Nephron progenitor cell (in vitro differentiated cells): Measurements from ENCODE around the gene AGBL4.

ENCODE experiments used
- DNase-seq: peaks from one replicate; pipeline ENCODE4 v3.0.0; 2021
- H3K27ac Mint-ChIP-seq: 2 replicates; pipeline ENCODE4 v1.8.0; 2021; ENCODE audit warnings: mild to moderate bottlenecking, moderate library complexity, mixed read lengths
- H3K27me3 Mint-ChIP-seq: 2 replicates; pipeline ENCODE4 v1.8.0; 2021; ENCODE audit warnings: mild to moderate bottlenecking, low read depth, mixed read lengths; ENCODE audit not compliant: poor library complexity
- H3K36me3 Mint-ChIP-seq: 2 replicates; pipeline ENCODE4 v1.8.0; 2021; ENCODE audit warnings: low read depth, mixed read lengths
- H3K4me1 Mint-ChIP-seq: 2 replicates; pipeline ENCODE4 v1.8.0; 2021; ENCODE audit warnings: mixed read lengths
- H3K4me3 Mint-ChIP-seq: 2 replicates; pipeline ENCODE4 v1.8.0; 2021; ENCODE audit warnings: mild to moderate bottlenecking, moderate library complexity, mixed read lengths
- H3K9me3 Mint-ChIP-seq: 2 replicates; pipeline ENCODE4 v1.8.0; 2021; ENCODE audit warnings: mild to moderate bottlenecking, moderate library complexity, mixed read lengths
- TF ChIP-seq, protein P1 (sequence below): fragments of 200-600 bp; sonication (generic); IDR thresholded peaks from 2 replicates; pipeline ENCODE4 v1.5.0; 2021; ENCODE audit warnings: antibody characterized with exemption

AGBL4 gene

DNA sequence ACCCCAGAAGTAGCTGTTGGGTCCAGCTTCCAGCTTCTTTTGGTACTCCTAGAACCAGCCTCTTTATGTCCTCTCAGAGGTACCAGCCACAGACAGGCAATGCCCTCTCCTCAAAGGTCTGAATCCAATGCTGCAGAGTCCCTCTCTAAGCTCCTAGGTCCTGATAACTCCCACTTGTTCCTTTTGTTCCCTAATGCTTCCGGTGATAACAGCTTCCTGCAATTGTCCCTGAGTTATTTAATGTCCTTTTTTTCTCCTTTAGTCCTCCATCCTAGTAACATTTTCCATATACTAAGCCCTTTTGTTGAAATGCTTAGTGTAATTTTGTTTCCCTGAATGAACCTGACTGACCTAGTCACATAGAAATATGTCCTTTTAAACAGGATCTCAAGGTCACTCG, 1045.3 kb downstream of the AGBL4 start:
- no peak for DNase-seq
- peaks cover 44% of the 10 kb centered on the region for H3K9me3 Mint-ChIP-seq
- no peak overlapping the region for H3K27ac Mint-ChIP-seq
- no peaks in the 10 kb centered on the region for H3K4me1 Mint-ChIP-seq
- H3K36me3 Mint-ChIP-seq, result no peaks in the 10 kb centered on the region
- peaks cover 5% of the 10 kb centered on the region for H3K27me3 Mint-ChIP-seq
- H3K4me3 Mint-ChIP-seq, result no peak overlapping the region
- TF ChIP-seq, protein P1, sequence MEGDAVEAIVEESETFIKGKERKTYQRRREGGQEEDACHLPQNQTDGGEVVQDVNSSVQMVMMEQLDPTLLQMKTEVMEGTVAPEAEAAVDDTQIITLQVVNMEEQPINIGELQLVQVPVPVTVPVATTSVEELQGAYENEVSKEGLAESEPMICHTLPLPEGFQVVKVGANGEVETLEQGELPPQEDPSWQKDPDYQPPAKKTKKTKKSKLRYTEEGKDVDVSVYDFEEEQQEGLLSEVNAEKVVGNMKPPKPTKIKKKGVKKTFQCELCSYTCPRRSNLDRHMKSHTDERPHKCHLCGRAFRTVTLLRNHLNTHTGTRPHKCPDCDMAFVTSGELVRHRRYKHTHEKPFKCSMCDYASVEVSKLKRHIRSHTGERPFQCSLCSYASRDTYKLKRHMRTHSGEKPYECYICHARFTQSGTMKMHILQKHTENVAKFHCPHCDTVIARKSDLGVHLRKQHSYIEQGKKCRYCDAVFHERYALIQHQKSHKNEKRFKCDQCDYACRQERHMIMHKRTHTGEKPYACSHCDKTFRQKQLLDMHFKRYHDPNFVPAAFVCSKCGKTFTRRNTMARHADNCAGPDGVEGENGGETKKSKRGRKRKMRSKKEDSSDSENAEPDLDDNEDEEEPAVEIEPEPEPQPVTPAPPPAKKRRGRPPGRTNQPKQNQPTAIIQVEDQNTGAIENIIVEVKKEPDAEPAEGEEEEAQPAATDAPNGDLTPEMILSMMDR, result no peak

DNA sequence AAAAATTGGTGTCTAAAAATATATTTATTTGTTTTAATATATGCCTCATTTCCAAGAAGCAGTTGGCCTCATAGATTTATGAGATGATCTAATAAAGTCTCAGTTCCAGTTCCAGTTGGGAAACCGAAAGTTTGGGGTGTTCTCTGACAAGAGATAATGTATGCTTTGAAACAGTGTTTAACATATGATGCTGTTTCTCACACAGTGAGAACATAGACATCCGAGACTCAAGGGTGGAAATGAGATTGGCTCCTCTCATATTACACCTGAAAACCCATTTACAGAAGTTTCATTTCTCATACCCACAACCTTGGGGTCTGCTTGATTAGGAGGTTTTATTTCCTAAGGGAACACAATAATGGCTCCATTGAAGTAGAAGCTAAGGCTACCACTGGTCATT, 1046.5 kb downstream of the AGBL4 start:
- H3K27me3 Mint-ChIP-seq, result peaks cover 5% of the 10 kb centered on the region
- peaks cover 39% of the 10 kb centered on the region for H3K9me3 Mint-ChIP-seq
- no peak for DNase-seq
- no peaks in the 10 kb centered on the region for H3K4me1 Mint-ChIP-seq
- no peaks in the 10 kb centered on the region for H3K36me3 Mint-ChIP-seq
- H3K4me3 Mint-ChIP-seq, result no peak overlapping the region
- TF ChIP-seq, protein P1, result no peak
- H3K27ac Mint-ChIP-seq, result no peak overlapping the region

DNA sequence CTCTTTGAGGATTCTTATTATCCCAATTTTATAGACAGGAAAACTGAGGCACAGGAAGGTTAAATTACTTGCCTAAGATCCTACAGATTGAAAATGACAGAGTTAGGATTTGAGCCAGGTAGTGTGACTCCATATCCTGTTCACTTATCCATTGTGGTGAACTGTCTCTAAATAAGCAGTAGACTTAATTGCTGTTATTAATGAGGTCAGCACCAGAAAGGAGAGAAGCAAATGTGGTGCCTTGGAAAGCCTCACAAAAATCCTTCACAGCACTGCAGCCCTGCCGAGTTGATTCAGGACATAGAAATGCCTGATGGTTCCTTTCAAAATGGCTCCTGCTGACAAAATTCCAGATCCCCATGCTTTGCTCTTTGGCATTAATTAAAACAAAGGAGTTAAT, 1053.8 kb downstream of the AGBL4 start:
- no peak for DNase-seq
- H3K27ac Mint-ChIP-seq, result no peak overlapping the region
- no peak overlapping the region for H3K4me3 Mint-ChIP-seq
- H3K27me3 Mint-ChIP-seq, result peaks cover 3% of the 10 kb centered on the region
- no peaks in the 10 kb centered on the region for H3K36me3 Mint-ChIP-seq
- TF ChIP-seq, protein P1, result no peak
- no peaks in the 10 kb centered on the region for H3K4me1 Mint-ChIP-seq
- peaks cover 37% of the 10 kb centered on the region for H3K9me3 Mint-ChIP-seq

DNA sequence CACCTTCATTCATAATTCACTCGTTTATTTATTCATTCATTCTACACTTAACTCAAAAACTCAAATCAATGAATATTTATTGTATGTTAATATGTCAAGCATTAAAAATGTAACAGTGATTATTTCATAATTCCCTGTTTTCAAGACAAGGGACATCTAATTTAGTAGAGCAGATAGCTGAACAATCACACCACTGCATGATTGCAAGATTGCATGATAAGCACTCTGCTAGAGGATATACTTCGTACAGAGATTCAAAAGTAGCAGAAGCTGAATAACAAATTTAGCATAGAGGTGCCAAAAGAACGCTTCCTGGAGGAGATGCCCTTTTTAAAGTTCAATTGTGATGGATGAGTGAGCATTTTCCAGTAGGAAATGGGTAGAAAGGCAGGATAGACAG, 1056.4 kb downstream of the AGBL4 start:
- Mint-ChIP-seq H3K9me3 (peaks cover 34% of the 10 kb centered on the region), H3K36me3 (no peaks in the 10 kb centered on the region), H3K4me1 (no peaks in the 10 kb centered on the region), H3K4me3 (no peak overlapping the region), H3K27me3 (peaks cover 3% of the 10 kb centered on the region), H3K27ac (no peak overlapping the region)
- DNase-seq, result no peak
- TF ChIP-seq, protein P1, result no peak

DNA sequence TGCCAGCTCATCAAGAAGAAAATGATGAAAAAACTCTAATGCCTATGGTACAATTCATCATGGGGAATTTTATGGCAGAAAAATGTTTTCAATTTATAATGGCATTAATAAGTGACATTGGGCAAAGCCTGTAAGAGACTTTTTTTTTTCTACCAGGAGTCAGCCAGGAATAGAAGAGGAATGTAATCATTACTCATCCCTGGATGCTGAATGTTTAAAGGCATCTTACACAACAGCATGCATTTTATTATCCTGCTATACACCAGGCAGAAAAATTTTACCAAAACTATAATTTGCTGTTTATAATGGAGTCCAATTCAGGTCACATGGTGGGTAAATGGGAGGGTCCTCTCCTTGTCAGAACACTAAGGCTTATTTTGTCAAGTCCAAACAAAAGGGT, 1057.2 kb downstream of the AGBL4 start:
- Mint-ChIP-seq H3K4me3 (no peak overlapping the region), H3K9me3 (peaks cover 32% of the 10 kb centered on the region), H3K4me1 (no peaks in the 10 kb centered on the region), H3K36me3 (no peaks in the 10 kb centered on the region), H3K27ac (no peak overlapping the region), H3K27me3 (peaks cover 5% of the 10 kb centered on the region)
- no peak for DNase-seq
- TF ChIP-seq, protein P1, result no peak

DNA sequence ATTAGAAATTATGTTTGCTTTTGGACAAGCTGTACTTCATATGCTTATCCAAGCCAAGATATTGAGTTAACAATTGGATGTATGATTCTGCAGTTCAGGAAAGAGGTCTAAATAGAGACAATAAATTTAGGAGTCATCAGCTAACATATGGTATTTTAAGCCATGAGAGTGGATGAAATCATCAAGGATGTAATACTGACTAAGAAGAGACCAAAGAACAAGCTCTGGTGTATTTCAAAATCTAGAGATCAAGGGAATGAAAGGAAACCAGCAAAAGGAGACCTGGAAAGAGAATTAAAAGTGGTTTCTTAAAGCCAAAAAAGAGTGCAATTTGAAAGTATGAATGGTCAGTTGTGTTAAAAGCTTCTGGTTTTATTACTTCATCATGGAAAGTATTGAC, 1063.4 kb downstream of the AGBL4 start:
- no peaks in the 10 kb centered on the region for H3K4me1 Mint-ChIP-seq
- no peak for DNase-seq
- H3K36me3 Mint-ChIP-seq, result no peaks in the 10 kb centered on the region
- TF ChIP-seq, protein P1, result no peak
- no peak overlapping the region for H3K27ac Mint-ChIP-seq
- H3K4me3 Mint-ChIP-seq, result no peak overlapping the region
- peaks cover 9% of the 10 kb centered on the region for H3K27me3 Mint-ChIP-seq
- peaks cover 48% of the 10 kb centered on the region for H3K9me3 Mint-ChIP-seq
